H9 (cell line): Measurements from ENCODE around the gene C1QTNF7. TPM values are rescaled to one million over a fixed set of nuclear protein-coding genes. Genes with fewer than 3 reads are reported as not detected.

ENCODE experiments used
- DNase-seq: peaks from one replicate; pipeline ENCODE4 v3.0.0-alpha.2; 2017
- H2AFZ ChIP-seq: one replicate; pipeline ENCODE4 v1.6.1; 2013; ENCODE audit warnings: mild to moderate bottlenecking, low read length, control low read depth, moderate library complexity
- H2AK5ac ChIP-seq: 2 replicates; pipeline ENCODE4 v1.6.1; 2013; ENCODE audit warnings: low read length, control low read depth, mixed read lengths; ENCODE audit not compliant: insufficient read length
- H2BK120ac ChIP-seq: one replicate; pipeline ENCODE4 v1.6.1; 2013; ENCODE audit warnings: low read depth, mild to moderate bottlenecking, low read length, control low read depth, inconsistent platforms; ENCODE audit not compliant: poor library complexity, severe bottlenecking
- H2BK12ac ChIP-seq: 2 replicates; pipeline ENCODE4 v1.6.1; 2013; ENCODE audit warnings: low read length, control low read depth, mixed read lengths, low read depth; ENCODE audit not compliant: insufficient read length
- H2BK15ac ChIP-seq: 2 replicates; pipeline ENCODE4 v1.6.1; 2013; ENCODE audit warnings: low read depth, low read length, control low read depth
- H2BK20ac ChIP-seq: one replicate; pipeline ENCODE4 v1.6.1; 2013; ENCODE audit warnings: low read depth, mild to moderate bottlenecking, low read length, control low read depth, inconsistent platforms; ENCODE audit not compliant: poor library complexity, severe bottlenecking
- H2BK5ac ChIP-seq: 2 replicates; pipeline ENCODE4 v1.6.1; 2013; ENCODE audit warnings: low read length, control low read depth, mixed read lengths; ENCODE audit not compliant: insufficient read length
- H3K14ac ChIP-seq: 2 replicates; pipeline ENCODE4 v1.6.1; 2013; ENCODE audit warnings: low read length, control low read depth; ENCODE audit not compliant: insufficient read depth
- H3K18ac ChIP-seq: 2 replicates; pipeline ENCODE4 v1.6.1; 2013; ENCODE audit warnings: low read depth, mild to moderate bottlenecking, mixed read lengths, low read length, control low read depth; ENCODE audit not compliant: insufficient read length
- H3K23ac ChIP-seq: 2 replicates; pipeline ENCODE4 v1.6.1; 2013; ENCODE audit warnings: low read length, control low read depth, mixed read lengths, low read depth; ENCODE audit not compliant: insufficient read length
- H3K23me2 ChIP-seq: 2 replicates; pipeline ENCODE4 v1.6.1; 2013; ENCODE audit warnings: low read depth, mild to moderate bottlenecking, mixed read lengths, low read length, control low read depth; ENCODE audit not compliant: insufficient read length, poor library complexity, severe bottlenecking
- H3K27ac ChIP-seq: 2 replicates; pipeline ENCODE4 v1.5.1; 2013; ENCODE audit warnings: low read length, control low read depth, mixed read lengths, low read depth; ENCODE audit not compliant: insufficient read length
- H3K27me3 ChIP-seq: 2 replicates; pipeline ENCODE4 v1.6.1; 2013; ENCODE audit warnings: low read length, control low read depth, inconsistent platforms; ENCODE audit not compliant: insufficient read depth
- H3K4ac ChIP-seq: 2 replicates; pipeline ENCODE4 v1.6.1; 2013; ENCODE audit warnings: low read depth, mild to moderate bottlenecking, control low read depth, inconsistent platforms, low read length, moderate library complexity
- H3K4me1 ChIP-seq: 2 replicates; pipeline ENCODE4 v1.6.1; 2013; ENCODE audit warnings: low read length, control low read depth, inconsistent platforms; ENCODE audit not compliant: insufficient read depth
- H3K4me2 ChIP-seq: 2 replicates; pipeline ENCODE4 v1.6.1; 2013; ENCODE audit warnings: low read length, control low read depth, mixed read lengths; ENCODE audit not compliant: insufficient read length, insufficient read depth
- H3K56ac ChIP-seq: 2 replicates; pipeline ENCODE4 v1.6.1; 2013; ENCODE audit warnings: low read depth, mild to moderate bottlenecking, mixed read lengths, low read length, control low read depth; ENCODE audit not compliant: insufficient read length
- H3K79me1 ChIP-seq: 2 replicates; pipeline ENCODE4 v1.6.1; 2013; ENCODE audit warnings: low read depth, mild to moderate bottlenecking, moderate library complexity, low read length, control low read depth, inconsistent platforms; ENCODE audit not compliant: insufficient read depth, poor library complexity, severe bottlenecking
- H3K79me2 ChIP-seq: 2 replicates; pipeline ENCODE4 v1.6.1; 2013; ENCODE audit warnings: low read length, control low read depth, inconsistent platforms; ENCODE audit not compliant: insufficient read depth
- H3K9ac ChIP-seq: 2 replicates; pipeline ENCODE4 v1.6.1; 2013; ENCODE audit warnings: low read length, control low read depth, mixed read lengths; ENCODE audit not compliant: insufficient read length; ENCODE audit errors: extremely low read depth
- H3K9me3 ChIP-seq: one replicate; pipeline ENCODE4 v1.6.1; 2013; ENCODE audit warnings: low read depth, low read length, inconsistent platforms; ENCODE audit not compliant: control insufficient read depth
- H3T11ph ChIP-seq: one replicate; pipeline ENCODE4 v1.6.1; 2013; ENCODE audit warnings: mild to moderate bottlenecking, low read length, control low read depth, inconsistent platforms
- H4K20me1 ChIP-seq: one replicate; pipeline ENCODE4 v1.6.1; 2013; ENCODE audit not compliant: control insufficient read depth, insufficient read length, insufficient read depth
- H4K5ac ChIP-seq: 2 replicates; pipeline ENCODE4 v1.6.1; 2013; ENCODE audit warnings: low read depth, mild to moderate bottlenecking, mixed read lengths, low read length, control low read depth; ENCODE audit not compliant: insufficient read length
- H4K8ac ChIP-seq: replicated peaks from 2 replicates; pipeline ENCODE4 v1.6.1; 2013; ENCODE audit warnings: low read length, control low read depth, mixed read lengths, low read depth; ENCODE audit not compliant: insufficient read length
- H4K91ac ChIP-seq: 2 replicates; pipeline ENCODE4 v1.6.1; 2013; ENCODE audit warnings: low read depth, mild to moderate bottlenecking, moderate library complexity, mixed read lengths, low read length, control low read depth; ENCODE audit not compliant: insufficient read length
- H3K27ac Mint-ChIP-seq, 3 experiments: 2 replicates in 2 of 3; 3 replicates in 1 of 3; pipeline ENCODE4 v1.8.0; 2020 to 2021; ENCODE audit warnings: mixed read lengths in 3 of 3, mild to moderate bottlenecking in 1 of 3, moderate library complexity in 1 of 3
- H3K27me3 Mint-ChIP-seq: 2 replicates; pipeline ENCODE4 v1.8.0; 2021; ENCODE audit warnings: low read depth, mild to moderate bottlenecking, moderate library complexity, mixed read lengths
- H3K36me3 Mint-ChIP-seq, 3 experiments: 2 replicates in 2 of 3; 3 replicates in 1 of 3; pipeline ENCODE4 v1.8.0; 2020 to 2021; ENCODE audit warnings: low read depth in 3 of 3, mixed read lengths in 3 of 3; ENCODE audit not compliant: insufficient read depth in 1 of 3
- H3K4me1 Mint-ChIP-seq, 2 experiments: 2 replicates each; pipeline ENCODE4 v1.8.0; 2020; ENCODE audit warnings: mixed read lengths in 2 of 2
- H3K4me3 Mint-ChIP-seq, 2 experiments: 2 replicates in 1 of 2; 3 replicates in 1 of 2; pipeline ENCODE4 v1.8.0; 2020 to 2021; ENCODE audit warnings: mild to moderate bottlenecking in 2 of 2, mixed read lengths in 2 of 2, moderate library complexity in 1 of 2
- H3K9me3 Mint-ChIP-seq, 2 experiments: 2 replicates in 1 of 2; 3 replicates in 1 of 2; pipeline ENCODE4 v1.8.0; 2020; ENCODE audit warnings: mild to moderate bottlenecking in 2 of 2, mixed read lengths in 2 of 2, moderate library complexity in 1 of 2
- WGBS: extraction: QIAGEN DNeasy Blood & Tissue Kit; methylation state at CpG from one replicate; pipeline ENCODE4 v1.1.7; 2013; ENCODE audit warnings: missing lambda C conversion rate, low lambda C conversion rate, mixed read lengths; ENCODE audit not compliant: insufficient read length; ENCODE audit errors: extremely low coverage; 5-methylcytosine and 5-hydroxymethylcytosine counted together
- total RNA-seq: library from RNA; stranded (reverse); gene quantifications from 2 replicates; pipeline ENCODE4 v1.2.1, GENCODE V29; 2021
- TF ChIP-seq, protein P1 (sequence below): fragments of 200-600 bp; sonication (generic); conservative IDR thresholded peaks from 3 replicates; pipeline ENCODE4 v1.8.0; 2021; ENCODE audit warnings: antibody characterized with exemption, mild to moderate bottlenecking

Gene C1QTNF7
- total RNA-seq, 1 experiment from 2014 or later, result not detected

DNA sequence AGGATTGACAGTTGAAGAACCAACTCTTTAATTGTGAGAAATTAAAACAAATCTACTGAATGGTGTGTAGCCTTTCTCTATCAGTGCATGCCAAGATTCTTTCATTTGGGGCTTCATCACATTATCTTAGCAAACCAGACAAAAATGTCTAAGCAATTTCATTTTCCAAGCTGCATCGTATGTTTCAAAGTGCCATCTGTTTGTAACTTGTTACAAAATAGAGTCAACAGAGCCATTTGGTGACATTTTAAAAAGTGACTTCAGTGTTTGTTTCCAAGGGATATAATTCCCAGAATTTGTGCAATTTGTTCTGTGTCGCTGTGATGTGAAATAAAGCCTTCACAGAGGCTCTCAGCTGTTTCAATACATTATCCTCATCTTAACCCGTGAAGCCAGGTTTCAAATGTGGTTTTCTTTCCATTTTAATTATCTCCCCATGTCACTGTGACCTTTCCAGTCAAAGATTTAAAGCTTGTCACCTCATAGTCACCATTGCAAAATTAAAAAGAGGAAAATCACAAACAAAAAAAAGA lies 46.0 kb upstream of the C1QTNF7 start:
- Histone ChIP-seq H4K91ac (no peak overlapping the region), H3T11ph (no peak overlapping the region), H2AK5ac (no peak overlapping the region), H3K9ac (no peak overlapping the region), H2BK15ac (no peak overlapping the region), H3K23me2 (no peaks in the 10 kb centered on the region), H3K9me3 (no peaks in the 10 kb centered on the region), H3K56ac (no peak overlapping the region), H3K23ac (no peak overlapping the region), H3K4ac (no peak overlapping the region), H3K4me1 (peaks cover under 1% of the 10 kb centered on the region; the same call in 1 of the 2 replicates), H3K14ac (no peak overlapping the region), H2BK20ac (no peak overlapping the region), H2BK5ac (no peak overlapping the region), H3K18ac (no peak overlapping the region), H4K8ac (no peak overlapping the region), H3K79me1 (no peaks in the 10 kb centered on the region), H3K79me2 (no peaks in the 10 kb centered on the region), H2AFZ (no peak overlapping the region), H4K20me1 (no peaks in the 10 kb centered on the region), H4K5ac (no peak overlapping the region), H2BK12ac (no peak overlapping the region), H3K4me2 (no peak overlapping the region), H3K27ac (no peak overlapping the region), H2BK120ac (no peak overlapping the region), H3K27me3 (no peaks in the 10 kb centered on the region)
- H3K27me3 Mint-ChIP-seq, result no peaks in the 10 kb centered on the region
- no peak for DNase-seq
- no peaks in the 10 kb centered on the region for H3K9me3 Mint-ChIP-seq
- H3K36me3 Mint-ChIP-seq, result no peaks in the 10 kb centered on the region; a peak in 1 of 7 replicates
- H3K4me1 Mint-ChIP-seq, result peaks cover 15 to 18% of the 10 kb centered on the region in 2 experiments
- H3K27ac Mint-ChIP-seq, result no peak overlapping the region
- no peak overlapping the region for H3K4me3 Mint-ChIP-seq
- TF ChIP-seq, protein P1, sequence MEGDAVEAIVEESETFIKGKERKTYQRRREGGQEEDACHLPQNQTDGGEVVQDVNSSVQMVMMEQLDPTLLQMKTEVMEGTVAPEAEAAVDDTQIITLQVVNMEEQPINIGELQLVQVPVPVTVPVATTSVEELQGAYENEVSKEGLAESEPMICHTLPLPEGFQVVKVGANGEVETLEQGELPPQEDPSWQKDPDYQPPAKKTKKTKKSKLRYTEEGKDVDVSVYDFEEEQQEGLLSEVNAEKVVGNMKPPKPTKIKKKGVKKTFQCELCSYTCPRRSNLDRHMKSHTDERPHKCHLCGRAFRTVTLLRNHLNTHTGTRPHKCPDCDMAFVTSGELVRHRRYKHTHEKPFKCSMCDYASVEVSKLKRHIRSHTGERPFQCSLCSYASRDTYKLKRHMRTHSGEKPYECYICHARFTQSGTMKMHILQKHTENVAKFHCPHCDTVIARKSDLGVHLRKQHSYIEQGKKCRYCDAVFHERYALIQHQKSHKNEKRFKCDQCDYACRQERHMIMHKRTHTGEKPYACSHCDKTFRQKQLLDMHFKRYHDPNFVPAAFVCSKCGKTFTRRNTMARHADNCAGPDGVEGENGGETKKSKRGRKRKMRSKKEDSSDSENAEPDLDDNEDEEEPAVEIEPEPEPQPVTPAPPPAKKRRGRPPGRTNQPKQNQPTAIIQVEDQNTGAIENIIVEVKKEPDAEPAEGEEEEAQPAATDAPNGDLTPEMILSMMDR, result no peak
- no CpG with 5 or more reads among the region's 3 CpGs for WGBS
